Ramos (cell line): ENCODE measurements around the gene ZNF888.

Source experiments
- in situ Hi-C: fragments of 300-500 bp; cut with MboI; formaldehyde crosslinking; loops from one replicate; pipeline ENCODE4 v1.14.3; 2022; ENCODE audit warnings: low sequenced_read_pairs; ENCODE audit not compliant: unreplicated experiment

The ZNF888 gene

DNA sequence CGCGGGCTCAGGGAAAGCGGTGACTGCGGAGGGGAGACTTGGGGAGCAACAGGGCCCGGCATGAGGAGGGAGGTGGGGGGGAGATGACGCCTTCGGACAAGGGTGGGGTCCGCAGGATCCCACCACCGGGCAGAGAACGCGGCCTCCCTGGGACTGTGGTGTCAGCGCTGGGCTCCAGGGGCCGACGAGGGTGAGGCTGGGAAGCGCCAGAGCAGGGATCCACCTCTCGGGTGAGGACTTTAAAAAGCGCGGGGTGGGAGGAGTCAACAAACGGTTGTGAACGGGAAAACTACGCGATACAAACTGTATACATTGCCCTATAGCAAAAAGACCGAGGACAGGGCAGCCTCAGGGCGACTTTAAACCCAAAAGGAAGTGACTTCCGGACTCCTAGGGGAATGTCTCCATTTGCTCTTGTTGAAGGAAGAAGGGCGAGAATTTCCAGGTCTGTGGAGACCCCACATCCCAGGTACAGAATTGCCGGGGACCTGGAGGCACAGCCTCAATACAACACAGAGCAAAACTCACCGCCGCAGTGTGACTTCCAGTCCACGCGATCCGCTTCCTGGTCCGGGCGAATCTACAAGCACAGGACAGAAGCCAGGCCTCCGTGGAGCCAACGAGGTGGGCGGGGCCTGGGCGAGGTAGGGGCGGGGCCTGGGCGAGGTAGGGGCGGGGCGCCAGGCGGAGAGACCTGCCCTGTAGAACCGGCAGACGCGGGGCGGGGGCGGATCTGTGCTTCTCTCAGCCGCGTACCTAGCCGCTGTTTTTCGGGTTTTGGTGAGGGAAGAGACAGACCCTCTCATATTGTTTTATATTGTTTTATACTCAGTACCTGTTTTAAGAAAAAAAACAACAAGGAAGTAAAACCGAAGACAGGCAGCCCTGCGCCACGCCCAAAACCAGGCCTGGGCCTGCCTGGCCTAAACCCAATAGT lies at the start of gene ZNF888:
Gene ZNF888, minus strand, starts transcription at position 588 of the 937 bp plus-strand sequence. CDS start 5,555 bp downstream, outside the sequence.
- in situ Hi-C loops, result no loop called here

DNA sequence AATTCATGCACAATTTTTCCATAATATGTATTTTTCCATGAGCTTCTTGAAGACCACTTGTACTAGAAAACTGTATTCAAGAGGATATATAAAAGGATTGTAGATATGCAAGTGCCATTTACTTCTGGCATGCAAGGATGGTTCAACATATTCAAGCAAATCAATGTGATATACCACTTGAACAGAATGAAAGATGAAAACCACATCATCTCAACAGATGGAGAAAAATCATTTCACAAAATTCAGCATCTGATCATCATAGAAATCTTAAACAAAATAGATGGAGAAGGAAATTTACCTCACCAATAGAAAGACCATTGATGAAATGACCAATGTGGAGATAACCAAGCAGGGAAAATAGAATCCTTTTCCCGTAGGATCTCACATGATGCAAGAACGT lies 44.5 kb upstream of the ZNF888 start:
- in situ Hi-C loops, result no loop called here

DNA sequence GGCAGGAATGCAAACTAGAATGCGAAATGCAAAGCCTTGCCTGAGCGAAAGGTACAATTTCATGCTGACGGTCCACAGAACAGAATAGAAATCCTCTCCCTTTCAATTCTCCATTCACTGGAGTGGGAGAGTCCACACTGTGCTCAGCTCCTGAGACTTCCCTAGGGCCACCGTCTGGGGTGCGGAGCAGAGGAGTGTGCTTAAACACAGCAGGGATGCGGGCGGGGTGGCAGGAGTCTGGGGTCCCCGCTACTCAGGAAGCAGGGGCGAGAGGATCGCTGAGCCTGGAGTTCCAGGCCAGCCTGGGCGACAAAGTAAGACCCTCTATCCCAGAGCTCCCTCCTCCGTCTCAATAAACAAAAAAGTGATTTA lies 40.0 kb upstream of the ZNF888 start:
- in situ Hi-C loops, result no loop called here

DNA sequence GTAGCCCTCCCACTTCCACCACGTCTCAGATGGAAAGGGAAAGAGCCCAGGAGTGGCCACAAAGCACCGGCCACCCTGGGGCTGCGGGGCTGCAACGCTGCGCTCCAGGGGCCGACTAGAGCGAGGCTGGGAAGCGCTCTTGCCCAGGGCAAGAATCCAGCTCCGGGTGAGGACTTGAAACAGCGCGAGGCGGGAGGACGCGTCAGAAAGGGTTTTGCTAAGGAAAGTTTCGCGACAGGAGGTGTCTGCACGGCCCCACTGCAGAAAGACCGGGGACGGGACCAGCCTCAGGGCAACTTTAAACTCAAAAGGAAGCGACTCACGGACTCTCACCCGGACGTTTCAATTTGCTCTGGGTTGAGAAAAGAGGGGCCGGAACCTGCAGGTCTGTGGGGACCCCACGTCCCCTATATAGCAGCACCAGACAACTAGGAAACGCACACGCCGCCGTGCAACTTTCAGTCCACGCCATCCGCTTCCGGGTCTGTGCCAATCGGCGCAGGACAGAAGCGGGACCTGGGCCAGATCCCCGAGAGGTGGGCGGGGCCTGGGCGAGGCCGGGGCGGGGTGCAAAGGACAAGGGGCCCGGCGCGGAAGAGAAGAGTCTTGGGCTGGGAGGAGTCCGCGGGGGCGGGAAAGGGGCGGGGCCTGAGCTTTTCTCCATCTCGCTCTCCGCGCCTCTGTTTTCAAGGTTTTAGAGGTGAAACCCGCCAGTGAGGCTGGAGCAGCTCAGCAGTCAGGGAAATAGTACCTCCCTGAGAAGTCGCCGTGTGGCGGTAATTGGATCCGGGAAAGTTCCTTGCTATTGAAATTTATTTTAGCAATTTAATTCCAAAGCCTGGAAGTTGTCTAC lies 39.4 kb upstream of the ZNF888 start, which contains the start of gene ZNF816:
Gene ZNF816, minus strand, starts transcription at position 488 of the 853 bp plus-strand sequence. CDS start 6,792 bp downstream, outside the sequence.
- in situ Hi-C loops, result no loop called here

DNA sequence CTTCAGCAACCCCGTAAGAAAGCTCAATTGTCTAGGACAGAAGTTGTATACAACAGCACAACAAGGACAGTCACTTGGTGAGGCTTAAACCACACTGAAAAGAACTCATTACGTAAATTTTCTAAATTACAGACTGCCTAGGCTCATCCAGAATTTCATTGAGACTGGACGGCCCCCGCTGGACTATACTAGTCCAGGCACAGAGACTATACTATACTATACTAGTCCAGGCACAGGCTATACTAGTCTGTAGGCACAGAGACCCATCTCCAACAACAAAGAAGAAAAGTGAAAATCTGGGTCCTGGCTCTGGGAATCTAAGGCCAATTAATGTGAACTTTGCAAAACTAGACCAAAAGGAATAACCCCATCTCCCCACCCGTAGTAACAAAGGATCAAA lies 38.8 kb upstream of the ZNF888 start:
- in situ Hi-C loops, result no loop called here

DNA sequence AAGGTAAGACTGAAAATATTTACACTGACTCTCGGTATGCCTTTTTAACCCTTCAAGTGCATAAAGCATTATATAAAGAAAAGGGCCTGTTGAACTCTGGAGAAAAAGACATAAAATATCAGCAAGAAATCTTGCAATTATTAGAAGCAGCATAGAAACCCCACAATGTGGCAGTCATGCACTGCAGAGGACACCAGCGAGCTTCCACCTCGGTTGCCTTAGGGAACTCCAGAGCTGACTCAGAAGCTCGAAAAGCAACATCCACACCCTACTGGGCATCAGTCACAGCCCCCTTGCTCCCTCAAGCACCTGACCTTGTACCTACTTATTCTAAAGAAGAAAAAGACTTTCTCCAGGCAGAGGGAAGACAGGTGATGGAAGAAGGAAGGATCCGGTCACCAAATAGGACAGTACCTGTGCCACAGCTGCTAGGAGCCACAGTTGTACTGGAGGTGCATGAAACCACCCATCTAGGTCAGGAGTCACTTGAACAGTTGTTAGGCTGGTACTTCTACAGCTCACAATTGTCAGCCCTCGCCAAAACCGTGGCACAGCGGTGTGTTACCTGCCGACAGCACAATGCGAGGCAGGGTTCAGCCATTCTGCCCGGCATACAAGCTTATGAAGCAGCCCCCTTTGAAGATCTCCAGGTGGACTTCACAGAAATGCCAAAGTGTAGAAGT lies 36.5 kb upstream of the ZNF888 start:
- in situ Hi-C loops, result no loop called here

DNA sequence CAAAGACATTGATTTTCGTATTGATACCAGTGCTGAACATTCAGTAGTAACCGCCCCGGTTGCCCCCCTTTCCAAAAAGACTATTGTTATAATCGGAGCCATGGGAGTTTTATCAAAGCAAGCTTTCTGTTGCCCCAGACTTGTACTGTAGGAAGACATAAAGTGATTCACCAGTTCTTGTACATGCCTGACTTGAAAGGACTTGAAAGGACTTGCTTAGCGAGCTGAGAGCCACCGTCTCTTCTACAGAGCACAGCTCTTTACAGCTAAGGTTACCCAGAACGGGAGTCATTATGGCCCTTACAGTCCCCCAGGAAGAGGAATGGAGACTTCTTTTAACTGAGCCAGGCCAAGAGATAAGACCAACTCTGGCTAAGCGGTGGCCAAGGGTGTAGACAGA lies 34.4 kb upstream of the ZNF888 start:
- in situ Hi-C loops, result no loop called here

DNA sequence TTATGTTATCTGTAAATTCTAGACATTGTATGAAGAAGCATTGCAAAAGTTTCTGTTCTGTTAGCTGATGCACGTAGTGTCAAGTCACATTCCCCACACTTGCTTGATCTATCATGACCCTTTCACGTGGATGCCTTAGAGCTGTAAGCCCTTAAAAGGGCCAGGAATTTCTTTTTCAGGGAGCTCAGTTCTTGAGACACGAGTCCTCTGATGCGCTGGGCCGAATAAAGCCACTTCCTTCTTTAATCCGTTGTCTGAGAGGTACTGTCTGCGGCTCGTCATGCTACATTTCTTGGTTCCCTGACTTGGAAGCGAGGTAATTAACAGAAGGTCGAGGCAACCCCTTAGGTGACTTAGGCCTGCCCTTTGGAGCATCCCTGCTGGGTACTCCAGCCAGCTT lies 33.7 kb upstream of the ZNF888 start:
- in situ Hi-C loops, result no loop called here

DNA sequence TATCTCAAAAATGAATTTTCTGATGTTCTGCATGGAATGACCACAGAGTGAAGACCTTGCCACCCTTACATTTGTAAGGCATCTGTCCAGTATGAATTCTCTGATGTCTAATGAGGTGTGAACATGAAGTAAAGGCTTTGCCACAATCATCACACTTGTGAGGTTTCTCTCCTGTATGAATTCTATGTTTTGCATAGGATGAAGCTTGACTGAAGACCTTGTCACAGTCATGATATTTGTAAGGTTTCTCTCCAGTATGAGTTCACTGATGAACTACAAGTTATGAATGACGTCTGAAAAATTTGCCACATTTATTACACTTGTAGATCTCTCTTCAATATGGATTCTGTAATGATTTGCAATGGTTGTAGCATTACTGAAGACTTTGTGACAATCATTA lies 26.2 kb upstream of the ZNF888 start:
- in situ Hi-C loops, result no loop called here

DNA sequence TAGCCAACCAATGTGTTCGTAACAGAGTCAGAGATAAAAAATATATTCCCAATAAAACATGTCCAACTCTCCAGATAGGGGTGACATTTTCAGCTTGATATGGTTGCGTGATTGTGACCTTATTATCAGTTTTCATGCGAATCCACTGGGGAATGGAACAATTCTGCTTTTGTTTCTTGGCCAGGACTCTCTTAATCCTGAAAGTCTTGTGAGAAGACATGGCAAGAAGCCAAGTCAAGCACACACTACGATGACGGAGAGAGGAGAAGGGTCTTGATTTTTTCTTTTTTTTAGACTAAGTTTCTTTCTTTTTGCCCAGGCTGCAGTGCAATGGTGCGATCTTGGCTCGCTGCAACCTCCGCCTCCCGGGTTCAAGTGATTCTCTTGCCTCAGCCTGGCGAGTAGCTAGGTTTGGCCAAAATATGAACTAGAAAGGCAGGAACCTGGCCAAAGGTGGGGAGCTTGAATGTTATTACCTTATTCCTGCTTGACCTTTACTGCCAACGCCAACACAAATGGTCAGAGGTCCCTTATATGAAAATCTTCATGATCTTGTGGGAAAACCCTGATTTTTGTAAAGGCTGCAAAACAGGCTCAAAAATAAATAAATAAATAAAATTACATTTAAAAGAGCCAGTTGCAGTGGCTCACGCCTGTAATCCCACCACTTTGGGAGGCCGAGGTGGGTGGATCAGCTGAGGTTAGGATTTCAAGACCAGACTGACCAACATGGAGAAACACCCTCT lies 25.0 kb upstream of the ZNF888 start:
- in situ Hi-C loops, result no loop called here

DNA sequence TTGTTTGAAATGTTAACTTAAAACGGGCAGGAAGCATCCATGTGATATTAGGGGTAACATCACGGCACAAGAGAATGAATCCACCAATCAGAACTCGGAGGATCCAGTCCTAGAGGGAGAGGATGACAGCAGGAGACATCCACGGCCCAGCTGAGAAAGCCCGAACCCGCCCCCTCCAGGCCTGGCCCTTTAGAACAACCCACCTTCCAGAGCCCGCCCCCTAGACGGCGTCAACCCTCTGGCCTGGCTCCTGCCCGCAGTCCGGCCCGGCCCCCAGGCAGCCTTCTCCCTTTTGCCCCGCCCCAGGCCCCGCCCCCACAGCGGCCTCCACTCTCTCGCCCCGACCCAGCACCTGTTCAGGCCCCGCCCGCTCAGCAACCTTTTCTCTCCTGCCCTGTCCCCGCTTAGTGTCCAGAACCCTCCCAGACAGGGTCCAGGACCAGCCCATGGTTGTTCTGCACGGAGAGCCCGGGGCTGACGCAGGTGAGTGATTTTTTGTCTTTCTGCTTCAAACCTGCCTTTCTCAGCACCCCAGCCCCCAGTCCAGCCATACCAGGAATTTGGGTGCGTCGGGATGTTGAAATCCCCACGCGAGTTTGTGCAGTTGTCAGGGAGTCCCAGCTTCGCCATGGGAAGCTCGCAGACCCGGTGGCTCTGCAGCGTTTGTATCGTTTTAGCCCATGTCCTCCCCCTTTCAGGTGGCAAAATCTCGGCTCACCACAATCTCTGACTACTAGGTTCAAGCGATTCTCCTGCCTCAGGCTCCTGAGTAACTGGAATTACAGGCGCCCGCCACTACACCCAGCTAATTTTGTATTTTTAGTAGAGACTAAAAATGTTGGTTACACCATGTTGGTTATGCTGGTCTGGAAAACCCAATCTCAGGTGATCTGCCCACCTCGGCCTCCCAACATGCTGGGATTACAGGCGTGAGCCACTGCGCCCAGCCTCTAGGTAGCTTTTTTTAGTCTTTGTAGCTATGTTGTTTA lies 23.4 kb upstream of the ZNF888 start:
- in situ Hi-C loops, result no loop called here

DNA sequence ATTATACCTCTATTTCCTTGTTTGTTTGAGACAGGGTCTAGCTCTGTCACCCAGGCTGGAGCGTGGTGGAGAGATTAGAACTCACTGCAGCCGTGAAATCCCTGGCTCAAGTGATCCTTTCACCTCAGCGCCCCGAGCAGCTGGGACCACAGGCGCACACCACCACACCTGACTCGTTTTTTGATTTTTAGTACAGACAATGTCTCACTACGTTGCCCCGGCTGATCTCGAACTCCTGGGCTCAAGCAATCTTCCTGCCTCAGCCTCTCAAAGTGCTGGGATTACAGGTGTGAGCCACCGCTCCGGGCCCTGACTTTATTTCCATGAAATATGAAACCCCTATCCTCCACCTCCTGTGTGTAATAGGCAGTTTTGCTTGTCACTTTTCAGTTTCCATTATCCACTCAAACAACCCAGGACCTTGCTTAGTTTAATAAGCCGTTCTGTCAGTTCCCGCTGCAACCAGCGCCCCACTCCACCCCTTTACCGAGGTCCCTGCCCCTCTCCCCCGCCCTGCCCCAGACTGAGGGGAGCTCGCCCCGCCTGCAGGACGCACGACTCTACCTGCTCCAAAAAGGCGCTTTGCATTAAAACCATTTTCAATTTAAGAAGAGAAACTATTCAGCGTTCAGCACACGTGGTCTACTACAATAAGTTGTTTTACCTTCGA lies 22.6 kb upstream of the ZNF888 start:
- in situ Hi-C loops, result no loop called here

DNA sequence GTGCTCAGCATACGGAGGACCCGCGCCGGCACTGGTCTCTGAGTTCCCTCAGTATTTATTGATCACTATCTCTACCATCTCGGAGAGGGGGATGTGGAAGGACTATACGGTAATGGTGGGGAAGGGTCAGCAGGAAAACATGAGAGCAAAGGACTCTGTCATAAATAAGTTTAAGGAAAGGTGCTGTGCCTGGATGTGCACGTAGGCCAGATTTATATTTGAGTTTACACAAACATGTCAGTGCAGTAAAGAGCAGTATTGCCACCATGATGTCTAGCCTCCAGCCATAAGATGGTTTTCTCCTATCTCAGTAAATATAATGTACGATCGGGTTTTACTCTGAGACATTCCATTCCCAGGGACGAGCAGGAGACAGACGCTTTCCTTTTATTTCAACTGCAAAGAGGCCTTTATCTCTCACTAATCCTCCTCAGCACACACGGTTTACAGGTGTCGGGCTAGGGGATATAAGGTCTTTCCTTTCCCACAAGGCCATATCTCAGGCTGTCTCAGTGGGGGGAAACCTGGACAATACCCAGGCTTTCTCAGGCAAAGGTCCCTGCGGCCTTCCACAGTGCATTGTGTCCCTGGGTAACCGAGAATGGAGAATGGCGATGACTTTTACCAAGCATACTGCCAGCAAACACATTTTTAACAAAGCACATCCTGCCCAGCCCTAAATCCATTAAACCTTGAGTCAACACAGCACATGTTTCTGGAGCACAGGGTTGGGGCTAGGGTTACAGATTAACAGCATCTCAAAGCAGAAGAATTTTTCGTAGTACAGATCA lies 21.7 kb upstream of the ZNF888 start:
- in situ Hi-C loops, result loop anchor here (5.0 kb wide), 1 partner anchor 88 kb away; the partner anchor contains the start of gene ZNF468

DNA sequence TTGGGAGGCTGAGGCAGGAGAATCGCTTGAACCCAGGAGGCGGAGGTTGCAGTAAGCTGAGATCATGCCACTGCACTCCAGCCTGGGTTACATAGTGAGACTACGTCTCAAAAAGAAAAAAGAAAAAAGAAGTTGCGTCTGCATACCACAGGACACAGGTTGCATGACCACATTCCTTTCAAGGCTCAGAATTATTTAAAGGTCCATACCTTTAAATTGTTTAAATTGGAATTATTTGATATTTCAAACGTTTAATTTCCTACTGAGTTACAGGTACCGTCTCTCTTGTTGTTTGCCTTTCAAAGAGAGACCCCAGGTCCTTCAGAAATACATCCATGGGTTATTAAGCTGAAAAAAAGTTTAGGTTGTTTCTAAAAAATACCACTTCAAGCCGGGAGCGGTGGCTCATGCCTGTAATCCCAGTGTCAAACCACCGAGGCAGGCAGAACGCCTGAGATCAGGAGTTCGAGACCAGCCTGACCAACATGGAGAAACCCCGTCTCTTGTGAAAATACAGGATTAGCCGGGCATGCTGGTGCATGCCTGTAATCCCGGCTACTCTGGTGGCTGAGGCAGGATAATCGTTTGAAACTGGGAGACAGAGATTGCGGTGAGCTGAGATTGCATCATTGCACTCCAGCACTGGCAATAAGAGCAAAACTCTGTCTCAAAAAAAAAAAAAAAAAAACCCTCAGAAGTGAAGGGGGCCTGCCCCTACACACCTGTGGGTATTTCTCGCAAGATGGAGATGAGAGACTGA lies 20.8 kb upstream of the ZNF888 start:
- in situ Hi-C loops, result loop anchor here (5.0 kb wide), 1 partner anchor 87 kb away; the partner anchor contains the start of gene ZNF468

DNA sequence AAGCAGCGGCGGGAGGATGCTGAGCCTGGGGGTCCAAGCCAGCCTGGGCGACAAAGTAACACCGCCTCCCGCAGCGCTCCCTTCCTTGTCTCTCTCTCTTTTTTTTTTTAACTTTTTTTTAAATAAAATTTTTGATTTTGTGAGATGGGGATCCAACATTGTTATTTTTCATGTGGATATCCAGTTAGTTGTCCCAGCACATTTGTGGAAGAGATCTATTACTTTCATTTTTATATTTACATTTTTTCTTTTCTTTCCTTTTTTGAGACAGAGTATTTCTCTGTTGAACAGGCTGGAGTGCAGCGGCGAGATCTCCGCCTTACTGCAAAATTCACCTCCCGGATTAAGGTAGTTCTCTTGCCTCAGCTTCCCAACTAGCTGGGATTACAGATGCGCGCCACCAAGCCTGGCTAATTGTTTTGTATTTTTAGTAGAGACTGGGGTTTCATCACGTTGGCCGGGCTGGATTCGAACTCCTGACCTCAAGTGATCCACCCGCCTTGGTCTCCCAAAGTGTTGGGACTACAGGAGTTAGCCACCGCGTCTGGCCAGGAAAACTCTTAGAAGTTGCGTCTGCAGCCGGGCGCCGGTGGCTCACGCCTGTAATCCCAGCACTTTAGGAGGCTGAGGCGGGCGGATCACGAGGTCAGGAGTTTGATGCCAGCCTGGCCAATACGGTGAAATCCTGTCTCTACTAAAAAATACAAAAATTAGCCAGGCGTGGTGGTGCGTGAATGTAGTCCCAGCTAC lies 20.1 kb upstream of the ZNF888 start:
- in situ Hi-C loops, result loop anchor here (5.0 kb wide), 1 partner anchor 86 kb away; the partner anchor contains the start of gene ZNF468
